GM21528 (cell line): ENCODE results near the gene TP53BP2.

Source experiments
- ATAC-seq: cut with Tn5 transposase; IDR thresholded peaks from one replicate; pipeline ENCODE4 v1.9.1; 2021; ENCODE audit warnings: mild to moderate bottlenecking, moderate library complexity; ENCODE audit not compliant: unreplicated experiment, low FRiP score

The TP53BP2 gene

GRCh38 chr1:223802032-223802431 lies 43.7 kb downstream of the TP53BP2 start:
- no peak for ATAC-seq

GRCh38 chr1:223796210-223796609 lies 49.5 kb downstream of the TP53BP2 start:
- no peak for ATAC-seq

GRCh38 chr1:223794136-223794880 lies 51.4 kb downstream of the TP53BP2 start:
- ATAC-seq: no peak

- ATAC-seq: no peak
These were observed 52.0 kb downstream of the TP53BP2 start for GRCh38 chr1:223793716-223794115.

- ATAC-seq: no peak
These were observed 53.7 kb downstream of the TP53BP2 start for GRCh38 chr1:223792046-223792445.

- ATAC-seq: no peak
These were observed 56.9 kb downstream of the TP53BP2 start for GRCh38 chr1:223788746-223789415.

- no peak for ATAC-seq
These were observed 59.9 kb downstream of the TP53BP2 start for GRCh38 chr1:223785808-223786207.

GRCh38 chr1:223784541-223784940 lies 61.2 kb downstream of the TP53BP2 start:
- ATAC-seq: no peak

- no peak for ATAC-seq
These were observed 62.1 kb downstream of the TP53BP2 start for GRCh38 chr1:223783676-223784075.

- no peak for ATAC-seq
These were observed 64.8 kb downstream of the TP53BP2 start for GRCh38 chr1:223780949-223781348.

GRCh38 chr1:223780318-223780717 lies 65.4 kb downstream of the TP53BP2 start:
- ATAC-seq: no peak

GRCh38 chr1:223776826-223777454 lies 68.8 kb downstream of the TP53BP2 start:
- ATAC-seq: no peak

- ATAC-seq: no peak
These were observed 69.5 kb downstream of the TP53BP2 start for GRCh38 chr1:223776075-223776814.

- no peak for ATAC-seq
These were observed 70.1 kb downstream of the TP53BP2 start for GRCh38 chr1:223775711-223776074.

- no peak for ATAC-seq
These were observed 70.7 kb downstream of the TP53BP2 start for GRCh38 chr1:223775054-223775453.

- ATAC-seq: no peak
These were observed 71.5 kb downstream of the TP53BP2 start for GRCh38 chr1:223774134-223774814.

- ATAC-seq: no peak
These were observed 73.0 kb downstream of the TP53BP2 start for GRCh38 chr1:223772771-223773160.

- ATAC-seq: no peak
These were observed 73.7 kb downstream of the TP53BP2 start for GRCh38 chr1:223771814-223772770.

GRCh38 chr1:223771469-223771813 lies 74.3 kb downstream of the TP53BP2 start:
- no peak for ATAC-seq
